Ectodermal cell (in vitro differentiated cells): Measurements from ENCODE around the gene OR6Y1. TPM values are rescaled to one million over a fixed set of nuclear protein-coding genes. Genes with fewer than 3 reads are reported as not detected.

Experiments used
- H3K27ac ChIP-seq: 2 replicates; pipeline ENCODE4 v1.7.0; 2013; ENCODE audit warnings: mild to moderate bottlenecking, low read depth, low read length; ENCODE audit not compliant: insufficient read depth, poor library complexity, severe bottlenecking
- H3K27me3 ChIP-seq: 2 replicates; pipeline ENCODE4 v1.7.0; 2013; ENCODE audit warnings: mild to moderate bottlenecking, low read length; ENCODE audit not compliant: insufficient read depth, control insufficient read depth, poor library complexity, severe bottlenecking
- H3K36me3 ChIP-seq: one replicate; pipeline ENCODE4 v1.7.0; 2013; ENCODE audit warnings: low read length; ENCODE audit not compliant: control insufficient read depth, insufficient read depth
- H3K4me1 ChIP-seq: one replicate; pipeline ENCODE4 v1.7.0; 2013; ENCODE audit warnings: low read length; ENCODE audit not compliant: control insufficient read depth, insufficient read depth
- H3K4me3 ChIP-seq: 2 replicates; pipeline ENCODE4 v1.7.0; 2013; ENCODE audit warnings: low read depth, low read length, control low read depth; ENCODE audit not compliant: insufficient read depth
- H3K9me3 ChIP-seq: 2 replicates; pipeline ENCODE4 v1.7.0; 2013; ENCODE audit warnings: mild to moderate bottlenecking, low read length, moderate library complexity; ENCODE audit not compliant: control insufficient read depth
- WGBS, 2 experiments: methylation state at CpG; one replicate each; pipeline ENCODE4 v1.1.7; 2013; ENCODE audit warnings: missing lambda C conversion rate in 2 of 2; 5-methylcytosine and 5-hydroxymethylcytosine counted together
- polyA plus RNA-seq, 4 experiments: library from polyadenylated mRNA; stranded (reverse); fragments of 50-300 nt; gene quantifications; one replicate each; pipeline ENCODE4 v1.2.3, GENCODE V29; 2013

OR6Y1 gene
- polyA plus RNA-seq (2013, experiment 1 of 4): not detected
- not detected for polyA plus RNA-seq (2013, experiment 2 of 4)
- polyA plus RNA-seq (2013, experiment 3 of 4): not detected
- not detected for polyA plus RNA-seq (2013, experiment 4 of 4)

- H3K4me1 ChIP-seq: no peaks in the 10 kb centered on the region
- WGBS, 2 experiments: 85 to 92% methylated on average over 1 to 3 of the region's 3 CpGs
- H3K36me3 ChIP-seq: no peaks in the 10 kb centered on the region
- H3K27me3 ChIP-seq: no peaks in the 10 kb centered on the region
- no peak within 1 kb of the TSS for H3K27ac ChIP-seq
- H3K9me3 ChIP-seq: no peaks in the 10 kb centered on the region
- H3K4me3 ChIP-seq: no peak within 1 kb of the TSS
Observed at GRCh38 chr1:158554352-158554751, at the start of gene OR6Y1. Gene OR6Y1, minus strand, starts transcription at chr1:158554405. Its CDS starts 6,300 bp downstream, at chr1:158548105.

GRCh38 chr1:158600735-158601134, 46.5 kb upstream of the OR6Y1 start:
- Histone ChIP-seq H3K27me3 (no peaks in the 10 kb centered on the region), H3K27ac (no peak overlapping the region), H3K9me3 (no peaks in the 10 kb centered on the region), H3K36me3 (no peaks in the 10 kb centered on the region), H3K4me1 (no peaks in the 10 kb centered on the region), H3K4me3 (no peak overlapping the region)
- 50% methylated on average over 2 of the region's 2 CpGs; no CpG with 5 or more reads in 1 of the 2 experiments for whole genome bisulfite sequencing, 2 experiments

GRCh38 chr1:158586942-158587341, 32.7 kb upstream of the OR6Y1 start:
- no peaks in the 10 kb centered on the region for H3K27me3 ChIP-seq
- H3K27ac ChIP-seq: no peak overlapping the region
- no peak overlapping the region for H3K4me3 ChIP-seq
- no peaks in the 10 kb centered on the region for H3K36me3 ChIP-seq
- no peaks in the 10 kb centered on the region for H3K9me3 ChIP-seq
- no peaks in the 10 kb centered on the region for H3K4me1 ChIP-seq
- 94 to 95% methylated on average over 1 of the region's 1 CpG for WGBS, 2 experiments

GRCh38 chr1:158583962-158584361, 29.8 kb upstream of the OR6Y1 start:
- 81 to 92% methylated on average over 1 of the region's 4 CpGs for WGBS, 2 experiments
- Histone ChIP-seq H3K4me1 (no peaks in the 10 kb centered on the region), H3K4me3 (no peak overlapping the region), H3K9me3 (no peaks in the 10 kb centered on the region), H3K27ac (no peak overlapping the region), H3K36me3 (no peaks in the 10 kb centered on the region), H3K27me3 (no peaks in the 10 kb centered on the region)

GRCh38 chr1:158579733-158580132, 25.5 kb upstream of the OR6Y1 start, which contains the start of gene OR10X1:
Gene OR10X1, minus strand, starts transcription at chr1:158579899. Its CDS starts 0 bp downstream, at chr1:158579899.
- Histone ChIP-seq H3K4me1 (no peaks in the 10 kb centered on the region), H3K27me3 (no peaks in the 10 kb centered on the region), H3K27ac (no peak within 1 kb of the TSS), H3K36me3 (no peaks in the 10 kb centered on the region), H3K4me3 (no peak within 1 kb of the TSS), H3K9me3 (no peaks in the 10 kb centered on the region)
- WGBS, 2 experiments: 100% methylated on average over 1 of the region's 1 CpG

- Histone ChIP-seq H3K4me3 (no peak overlapping the region), H3K36me3 (no peaks in the 10 kb centered on the region), H3K27ac (no peak overlapping the region), H3K4me1 (no peaks in the 10 kb centered on the region), H3K9me3 (no peaks in the 10 kb centered on the region), H3K27me3 (no peaks in the 10 kb centered on the region)
- WGBS, 2 experiments: 88 to 95% methylated on average over 2 to 3 of the region's 3 CpGs
Observed at GRCh38 chr1:158577561-158577960, 23.4 kb upstream of the OR6Y1 start.

- Histone ChIP-seq H3K27me3 (no peaks in the 10 kb centered on the region), H3K9me3 (no peaks in the 10 kb centered on the region), H3K36me3 (no peaks in the 10 kb centered on the region), H3K4me1 (no peaks in the 10 kb centered on the region), H3K27ac (no peak overlapping the region), H3K4me3 (no peak overlapping the region)
- 91 to 100% methylated on average over 1 of the region's 1 CpG for WGBS, 2 experiments
Observed at GRCh38 chr1:158572226-158572625, 18.0 kb upstream of the OR6Y1 start.

GRCh38 chr1:158570480-158570879, 16.3 kb upstream of the OR6Y1 start, which contains the start of gene OR6P1:
Gene OR6P1, minus strand, starts transcription at chr1:158570580. Its CDS starts 6,976 bp downstream, at chr1:158563604.
- no peaks in the 10 kb centered on the region for H3K27me3 ChIP-seq
- H3K36me3 ChIP-seq: no peaks in the 10 kb centered on the region
- no peaks in the 10 kb centered on the region for H3K9me3 ChIP-seq
- H3K4me3 ChIP-seq: no peak within 1 kb of the TSS
- WGBS, 2 experiments: 82% methylated on average over 3 of the region's 3 CpGs
- H3K27ac ChIP-seq: no peak within 1 kb of the TSS
- H3K4me1 ChIP-seq: no peaks in the 10 kb centered on the region

GRCh38 chr1:158564608-158565007, 10.4 kb upstream of the OR6Y1 start:
- 91 to 95% methylated on average over 2 of the region's 2 CpGs for WGBS, 2 experiments
- no peaks in the 10 kb centered on the region for H3K27me3 ChIP-seq
- no peaks in the 10 kb centered on the region for H3K4me1 ChIP-seq
- no peak overlapping the region for H3K27ac ChIP-seq
- H3K9me3 ChIP-seq: no peaks in the 10 kb centered on the region
- H3K4me3 ChIP-seq: no peak overlapping the region
- no peaks in the 10 kb centered on the region for H3K36me3 ChIP-seq

GRCh38 chr1:158563853-158564252, 9.6 kb upstream of the OR6Y1 start:
- H3K36me3 ChIP-seq: no peaks in the 10 kb centered on the region
- 86% methylated on average over 1 of the region's 2 CpGs; no CpG with 5 or more reads in 1 of the 2 experiments for WGBS, 2 experiments
- no peaks in the 10 kb centered on the region for H3K27me3 ChIP-seq
- H3K4me1 ChIP-seq: no peaks in the 10 kb centered on the region
- no peak overlapping the region for H3K27ac ChIP-seq
- H3K9me3 ChIP-seq: no peaks in the 10 kb centered on the region
- H3K4me3 ChIP-seq: no peak overlapping the region
